GM21515 (cell line): ENCODE data around the gene FBXW8.

ENCODE experiments used
- ATAC-seq: cut with Tn5 transposase; IDR thresholded peaks from one replicate; pipeline ENCODE4 v1.9.1; 2021; ENCODE audit not compliant: unreplicated experiment

The FBXW8 gene

GRCh38 chr12:117036547-117036946 is 125.8 kb downstream of the FBXW8 start:
- ATAC-seq = no peak

DNA sequence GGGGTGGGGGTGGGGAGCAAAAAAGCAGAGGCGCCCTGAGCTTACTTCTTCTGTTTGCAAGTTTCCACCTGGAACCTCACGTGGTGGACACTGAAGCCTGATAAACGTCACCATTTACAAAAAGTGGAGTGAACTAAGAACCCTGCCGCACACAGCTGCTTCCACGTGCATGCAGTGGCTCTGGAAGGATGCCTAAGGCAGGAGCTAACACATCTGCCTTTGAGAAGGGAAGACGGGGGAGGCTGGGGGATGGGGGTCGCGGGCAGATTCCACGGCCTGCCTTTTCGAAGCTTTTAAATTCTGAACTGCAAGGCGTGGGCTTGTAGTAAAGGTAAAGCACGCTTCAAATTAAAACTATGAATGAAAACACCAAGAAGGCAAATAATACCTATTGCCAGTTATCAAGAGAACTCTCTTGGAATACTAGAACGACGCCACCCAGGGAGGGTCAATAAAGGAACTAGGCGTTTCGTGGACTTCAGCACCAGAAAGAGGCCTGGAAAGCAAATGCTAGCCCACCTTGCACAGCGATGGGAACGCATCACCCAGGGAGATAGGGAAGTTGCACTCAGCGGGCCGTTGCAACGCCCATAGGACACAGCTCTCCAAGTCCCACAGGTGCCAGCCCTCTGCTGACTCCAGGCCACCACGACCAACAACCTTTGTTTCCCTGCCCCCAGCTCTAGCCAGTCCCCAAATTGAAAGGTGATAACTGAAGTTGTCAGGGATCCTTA is 126.7 kb downstream of the FBXW8 start:
- ATAC-seq = no peak

DNA sequence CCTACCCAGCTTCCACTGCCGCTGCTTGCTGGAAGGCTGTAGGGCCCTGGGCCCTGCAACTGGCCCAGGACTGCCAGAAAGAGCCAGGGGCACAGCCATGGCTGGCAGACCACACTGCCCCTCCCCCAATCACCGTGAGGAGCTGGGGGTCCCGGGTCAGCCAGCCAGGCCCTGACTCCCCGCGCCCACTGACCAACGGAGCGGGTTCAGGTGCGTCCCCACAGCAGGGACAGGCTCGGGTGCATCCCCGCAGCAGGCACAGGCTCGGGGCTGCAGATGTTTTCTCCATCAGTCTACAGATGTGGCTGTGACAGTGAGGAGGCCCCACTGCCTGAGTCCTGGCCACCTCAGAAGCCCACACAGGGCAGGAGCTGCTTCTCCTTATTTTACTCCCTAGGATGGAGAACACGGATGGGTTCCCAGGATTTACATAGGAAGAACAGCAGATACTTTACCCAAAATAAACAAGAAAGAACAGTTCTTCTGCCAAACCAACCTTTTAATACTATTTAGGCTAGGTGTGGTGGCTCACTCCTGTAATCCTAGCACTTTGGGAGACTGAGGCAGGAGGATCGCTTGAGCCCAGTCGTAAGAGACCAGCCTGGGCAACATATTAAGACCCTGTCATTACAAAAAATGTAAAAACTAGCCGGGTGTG is 127.4 kb downstream of the FBXW8 start:
- no peak for ATAC-seq

DNA sequence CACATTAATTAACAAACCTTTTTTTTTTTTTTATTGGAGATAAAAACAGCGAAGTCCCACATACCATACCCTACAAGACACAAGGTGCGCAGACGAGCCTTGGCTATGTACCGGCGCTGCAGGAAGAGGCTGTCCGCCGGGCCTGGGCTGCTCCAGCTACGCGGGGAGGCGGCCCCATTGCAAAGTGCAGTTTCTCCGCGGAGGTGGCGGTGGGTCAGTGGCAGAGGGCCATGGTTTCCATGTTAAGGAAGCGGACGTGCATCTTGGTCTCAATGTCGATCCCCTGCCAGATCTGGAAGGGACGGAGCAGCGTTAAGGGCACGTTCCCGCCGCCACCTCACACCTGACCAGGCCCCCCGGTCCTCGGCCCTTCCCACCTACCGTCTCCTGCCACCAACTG is 128.2 kb downstream of the FBXW8 start:
- ATAC-seq = no peak

GRCh38 chr12:117039891-117040309 is 129.2 kb downstream of the FBXW8 start:
- ATAC-seq = no peak

GRCh38 chr12:117040496-117040895 is 129.7 kb downstream of the FBXW8 start:
- no peak for ATAC-seq

DNA sequence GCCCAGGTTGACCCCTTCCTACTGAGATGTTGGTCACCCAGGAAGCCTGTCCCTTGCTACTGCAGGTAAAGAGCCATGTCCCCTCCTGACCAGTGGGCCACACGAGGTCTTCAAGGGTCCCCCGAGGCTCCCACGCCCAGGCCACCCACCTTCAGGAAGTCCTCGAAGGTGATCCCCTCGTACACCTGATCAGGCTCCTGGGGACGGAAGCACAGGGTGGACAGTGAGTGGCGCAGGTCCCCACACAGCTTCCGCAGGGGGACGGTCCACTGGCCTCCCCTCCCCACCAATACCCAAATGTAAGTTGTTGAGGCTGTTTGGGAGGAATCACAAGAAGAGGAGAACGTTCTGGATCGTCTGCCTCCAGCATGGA is 131.0 kb downstream of the FBXW8 start:
- ATAC-seq = no peak

- no peak for ATAC-seq
Measured at GRCh38 chr12:117042171-117042842, 131.6 kb downstream of the FBXW8 start.

- no peak for ATAC-seq
Measured at GRCh38 chr12:117042862-117043261, 132.1 kb downstream of the FBXW8 start.

- no peak for ATAC-seq
Measured at GRCh38 chr12:117044311-117044710, 133.6 kb downstream of the FBXW8 start.

DNA sequence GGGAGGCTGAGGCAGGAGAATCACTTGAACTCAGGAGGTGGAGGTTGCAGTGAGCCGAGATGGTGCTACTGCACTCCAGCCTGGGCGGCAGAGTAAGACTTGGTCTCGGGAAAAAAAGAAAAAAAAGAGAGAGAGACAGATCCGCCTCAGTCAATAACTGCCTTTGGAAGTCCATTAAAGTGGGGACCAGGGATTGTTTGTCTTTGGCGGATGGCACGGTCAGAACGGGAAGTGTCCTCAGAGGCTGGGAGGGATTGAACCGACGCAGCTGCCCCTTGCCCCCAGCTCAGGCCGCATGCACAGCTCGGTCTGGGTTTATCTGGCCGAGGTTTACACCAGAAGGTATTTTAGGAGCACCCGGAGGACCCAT is 134.0 kb downstream of the FBXW8 start:
- ATAC-seq = no peak

DNA sequence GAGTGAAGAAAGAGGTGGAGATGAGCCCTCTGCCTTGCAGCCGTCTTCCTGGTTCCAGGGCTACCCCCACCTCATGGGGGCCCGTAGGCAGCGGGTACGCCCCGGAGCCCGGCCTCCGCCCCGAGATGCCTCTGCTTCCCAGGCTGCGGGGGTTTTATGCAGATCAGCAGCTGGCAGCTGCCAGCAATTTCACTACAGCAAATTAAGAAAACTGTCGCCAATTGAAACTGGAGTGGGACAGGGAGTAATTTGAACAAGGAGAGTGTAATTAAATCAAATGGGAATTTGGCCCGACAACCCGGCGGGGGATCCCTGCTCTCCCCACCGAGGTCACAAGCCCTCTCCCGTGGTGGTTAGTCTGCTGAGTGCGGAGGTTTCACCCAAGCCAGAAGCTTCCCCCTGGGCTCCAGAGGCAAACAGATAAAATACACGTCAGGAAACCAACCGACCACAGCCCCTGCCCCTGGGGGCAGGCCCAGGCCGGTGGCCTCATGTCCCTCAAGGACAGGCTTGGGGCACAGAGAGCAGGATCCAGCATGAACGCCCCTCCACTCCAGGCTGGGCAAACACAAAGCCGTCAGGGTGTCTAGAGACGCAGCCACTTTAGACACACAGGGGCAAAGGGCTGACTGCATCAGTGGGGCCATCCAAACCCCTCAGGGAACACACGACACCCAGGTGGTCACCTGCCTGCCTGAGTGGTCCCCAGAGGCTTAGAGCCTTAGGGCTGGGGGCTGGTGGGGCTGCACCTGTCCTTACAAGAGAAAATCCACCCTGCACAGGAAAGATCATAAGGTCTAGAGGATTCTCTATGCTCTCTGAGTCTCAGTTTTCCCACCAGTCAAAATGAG is 134.6 kb downstream of the FBXW8 start:
- ATAC-seq = no peak

DNA sequence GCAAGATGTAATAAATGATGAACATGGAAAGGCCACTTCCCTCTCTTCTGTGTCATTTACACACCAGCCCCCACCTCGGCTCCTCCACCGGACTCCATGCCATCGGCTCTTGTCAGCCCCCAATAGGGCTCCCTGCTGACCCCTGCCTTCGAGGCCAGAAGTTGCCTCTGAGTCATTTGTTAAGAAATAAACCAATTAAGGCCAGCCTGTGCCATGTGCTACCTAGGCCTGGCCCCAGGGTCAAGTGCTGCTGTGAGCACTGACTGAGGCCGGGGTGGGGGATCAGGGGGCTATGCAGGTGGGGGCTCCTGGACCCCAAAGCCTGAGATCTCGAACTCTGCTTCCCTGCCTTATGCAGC is 135.2 kb downstream of the FBXW8 start:
- no peak for ATAC-seq

- ATAC-seq = no peak
Measured at GRCh38 chr12:117046425-117046824, 135.7 kb downstream of the FBXW8 start.

- no peak for ATAC-seq
Measured at GRCh38 chr12:117046861-117047530, 136.2 kb downstream of the FBXW8 start.

- no peak for ATAC-seq
Measured at GRCh38 chr12:117047810-117048584, 137.2 kb downstream of the FBXW8 start.

DNA sequence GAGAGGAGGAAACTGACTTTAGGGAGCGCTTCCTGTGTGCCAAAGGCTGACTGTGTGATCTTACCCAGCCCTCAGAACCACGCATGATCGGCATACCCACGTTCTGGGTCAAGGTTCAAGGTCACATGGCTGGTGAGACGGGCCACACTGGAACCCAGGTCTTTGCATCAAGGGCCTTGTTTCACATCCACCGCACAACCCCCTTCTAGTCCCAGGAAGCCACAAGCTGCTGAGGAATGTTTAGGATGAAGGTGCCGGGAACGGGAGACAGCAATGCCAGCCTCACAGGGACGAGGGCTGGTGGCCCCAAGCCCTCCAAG is 137.8 kb downstream of the FBXW8 start:
- no peak for ATAC-seq

- no peak for ATAC-seq
Measured at GRCh38 chr12:117049295-117049694, 138.5 kb downstream of the FBXW8 start.

DNA sequence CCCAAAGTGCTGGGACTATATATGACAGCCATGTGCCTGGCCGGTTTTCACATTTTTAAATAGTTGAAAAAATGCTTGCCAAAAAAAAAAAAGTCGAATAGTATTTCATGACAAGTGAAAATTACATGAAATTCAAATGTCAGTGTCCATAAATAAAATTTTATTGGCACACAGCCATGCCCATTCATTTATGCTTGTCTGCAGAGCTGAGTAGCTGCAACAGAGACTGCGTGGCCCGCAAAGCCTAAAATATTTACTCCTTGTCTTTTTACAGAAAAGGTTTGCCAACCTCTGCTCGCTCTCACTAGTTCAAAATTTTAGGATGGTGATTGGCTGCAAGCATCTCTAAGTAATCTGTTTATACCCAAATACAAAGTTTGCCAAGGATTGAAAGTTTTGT is 139.3 kb downstream of the FBXW8 start:
- ATAC-seq = no peak

- ATAC-seq = no peak
Measured at GRCh38 chr12:117051380-117051779, 140.6 kb downstream of the FBXW8 start.
